Right cardiac atrium (tissue), 5 donors: ENCODE results near the gene MAPKAPK3. TPM values are rescaled to one million over a fixed set of nuclear protein-coding genes. Genes with fewer than 3 reads are reported as not detected.

Experiments
- ATAC-seq, 2 donors: fragments of 200-7000 bp; cut with Tn5 transposase; one replicate each; pipeline versions ENCODE4 v1.8.0 to v1.9.1; 2020; ENCODE audit warnings: moderate library complexity in 2 of 2, mild to moderate bottlenecking in 1 of 2
- DNase-seq, 3 donors: peaks; one replicate each; pipeline ENCODE4 v3.0.0-alpha.2; 2020
- H3K27ac ChIP-seq: one replicate; pipeline ENCODE4 v1.5.1; 2013; ENCODE audit warnings: mild to moderate bottlenecking, low read length, control low read depth, moderate library complexity
- H3K27me3 ChIP-seq: one replicate; pipeline ENCODE4 v1.6.1; 2013; ENCODE audit not compliant: control insufficient read depth, insufficient read depth
- H3K4me1 ChIP-seq: one replicate; pipeline ENCODE4 v1.6.1; 2013; ENCODE audit warnings: low read length; ENCODE audit not compliant: control insufficient read depth, insufficient read depth
- H3K4me3 ChIP-seq: one replicate; pipeline ENCODE4 v1.5.1; 2013; ENCODE audit warnings: low read length, control low read depth
- H3K9me3 ChIP-seq: one replicate; pipeline ENCODE4 v1.6.1; 2013; ENCODE audit warnings: low read length; ENCODE audit not compliant: control insufficient read depth
- WGBS: extraction: QIAGEN DNeasy Blood & Tissue Kit; methylation state at CpG from one replicate; pipeline ENCODE4 v1.1.7; 2013; 5-methylcytosine and 5-hydroxymethylcytosine counted together
- intact Hi-C, 4 donors: fragments of 100-400 bp; cut with DNase I; formaldehyde crosslinking; loops; one replicate each; pipeline versions ENCODE4 v1.11.0 to v1.14.0; 2022 to 2023
- polyA plus RNA-seq: library from polyadenylated mRNA; stranded (reverse); fragments of 200-250 nt; gene quantifications from one replicate; pipeline ENCODE4 v1.2.3, GENCODE V29; 2013
- total RNA-seq, 4 donors: library from RNA; stranded (reverse); fragmentation: NEBNext Ultra II Directional; extraction: Animal tissue kit (Norgen Biotek cat#: 25700); gene quantifications; one replicate each; pipeline ENCODE4 v1.2.1, GENCODE V29; 2021
- donor health status: healthy with polysubstance abuse.
- donor health status: DM: no; HTN: yes; CAD: no.
- donor health status: DM: no; HTN: no; CAD: no.
- donor health status: DM: no; HTN: yes; CAD: no; lungs with severe emphysema.
- donor health status: DM: yes; HTN: yes; CAD: no.

Gene MAPKAPK3
- total and polyA plus RNA-seq, 5 donors: 167 to 260 (median 224) TPM

DNA sequence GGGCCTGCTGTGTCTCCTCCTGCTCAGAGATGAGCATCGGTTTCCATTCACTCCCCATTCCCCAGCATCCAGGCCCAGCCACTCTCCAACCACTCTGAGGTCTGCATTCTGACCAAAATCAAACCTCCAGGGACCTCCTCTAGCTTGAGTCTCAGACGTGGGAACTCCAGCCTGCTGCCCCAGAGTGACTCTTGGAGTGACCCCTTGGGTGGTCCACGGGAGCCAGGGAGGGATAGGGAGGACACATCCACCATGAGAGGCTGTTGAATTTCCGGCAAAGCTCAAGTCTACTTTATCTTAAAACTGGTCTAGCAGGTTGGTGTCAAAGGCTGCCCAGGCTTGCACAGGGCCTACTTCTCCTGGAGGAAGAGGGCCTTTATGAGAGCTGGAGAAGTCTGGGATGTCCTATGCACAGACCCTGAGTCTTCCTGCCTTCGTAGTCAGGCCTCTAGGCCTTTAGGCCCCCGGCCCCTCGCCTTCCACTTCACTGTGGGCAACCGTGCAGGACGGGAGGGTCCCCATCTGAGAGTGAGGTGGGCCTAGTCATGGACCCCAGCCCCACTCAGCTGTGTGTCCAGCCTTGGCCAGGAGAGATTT is 14.3 kb upstream of the MAPKAPK3 start:
- no peak overlapping the region for H3K4me3 ChIP-seq
- WGBS: 74% methylated on average over 9 of the region's 9 CpGs
- DNase-seq: peak in 2 of 3 donors; percentile 13 to 57
- ATAC-seq: no peak
- intact Hi-C loops: no loop called here
- peak overlapping the region; percentile 99 for H3K27ac ChIP-seq
- H3K4me1 ChIP-seq: peaks cover 24% of the 10 kb centered on the region
- no peaks in the 10 kb centered on the region for H3K9me3 ChIP-seq
- no peaks in the 10 kb centered on the region for H3K27me3 ChIP-seq

DNA sequence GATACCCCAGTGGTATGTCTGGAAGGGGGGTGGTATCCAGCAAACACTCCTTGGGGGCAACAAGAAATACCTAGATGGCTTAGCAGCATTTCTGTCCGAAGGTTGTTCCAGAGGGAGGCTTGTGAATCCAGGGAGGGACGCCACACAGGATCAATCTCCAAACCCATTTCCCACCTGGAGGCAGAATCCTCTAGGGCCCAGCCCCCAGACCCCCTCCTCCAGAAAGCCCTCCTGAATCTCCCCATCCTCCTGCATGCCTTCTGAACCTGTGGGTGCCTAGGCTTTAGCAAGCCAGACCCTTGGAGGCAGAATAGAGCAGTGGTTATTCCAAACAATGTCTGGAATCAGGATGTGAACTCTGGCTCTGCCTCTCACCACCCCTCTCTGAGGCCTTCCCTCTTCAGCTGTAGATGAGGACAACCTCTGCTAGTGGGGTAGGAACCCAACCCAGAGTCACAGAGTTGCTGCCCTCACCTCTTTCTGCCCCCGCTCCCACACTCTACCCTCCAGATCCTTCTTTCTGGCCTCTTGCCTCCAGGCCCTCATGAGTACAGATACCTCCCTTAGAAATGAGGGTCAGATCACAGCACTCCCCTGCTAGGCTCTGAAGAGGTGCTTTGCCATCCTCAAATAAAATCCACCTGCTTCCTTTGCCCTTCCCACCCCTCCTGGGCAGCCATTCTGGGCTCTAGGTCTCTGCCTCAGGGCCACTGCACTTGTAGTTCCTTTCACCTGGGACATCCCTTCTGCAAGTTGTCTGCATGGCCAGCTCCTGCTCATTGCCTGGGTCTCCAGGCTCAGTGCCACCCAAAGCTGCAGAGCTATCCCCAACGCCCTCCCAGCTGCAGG is 13.5 kb upstream of the MAPKAPK3 start:
- no peak overlapping the region for H3K27ac ChIP-seq
- no peaks in the 10 kb centered on the region for H3K27me3 ChIP-seq
- DNase-seq (peak in 2 of 3 donors; percentile 12 to 18), ATAC-seq (no peak)
- intact Hi-C loops: no loop called here
- WGBS: 69% methylated on average over 4 of the region's 4 CpGs
- peaks cover 24% of the 10 kb centered on the region for H3K4me1 ChIP-seq
- H3K4me3 ChIP-seq: no peak overlapping the region
- H3K9me3 ChIP-seq: no peaks in the 10 kb centered on the region

DNA sequence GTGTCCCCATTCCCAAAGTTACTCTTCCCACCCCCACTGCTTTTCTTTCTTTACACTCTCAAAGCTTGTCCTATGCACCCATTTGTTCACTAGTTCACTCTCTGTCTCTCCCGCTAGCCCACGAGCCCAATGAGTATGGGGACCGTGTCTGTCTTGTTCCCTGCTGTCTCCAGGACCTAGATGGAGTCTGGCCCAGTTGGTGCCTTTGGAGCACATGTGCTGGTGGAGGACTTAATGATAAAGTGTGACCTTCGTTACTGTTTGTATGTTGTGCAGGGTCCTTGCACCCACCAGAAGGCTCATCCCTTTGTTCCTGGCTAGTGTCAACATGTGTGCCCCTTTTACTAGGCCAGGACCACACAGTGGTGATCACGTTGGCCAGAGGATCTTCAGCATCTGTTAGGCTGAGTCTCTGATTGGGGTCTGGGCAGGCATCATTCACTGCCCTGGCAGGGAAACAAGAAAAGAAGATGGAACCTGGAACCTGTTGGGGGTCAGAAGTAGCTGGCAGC is 12.8 kb upstream of the MAPKAPK3 start:
- Histone ChIP-seq H3K27ac (peak overlapping the region; percentile 31), H3K27me3 (no peaks in the 10 kb centered on the region), H3K4me1 (peaks cover 24% of the 10 kb centered on the region), H3K4me3 (no peak overlapping the region), H3K9me3 (no peaks in the 10 kb centered on the region)
- intact Hi-C loops: no loop called here
- WGBS: 70% methylated on average over 5 of the region's 5 CpGs
- DNase-seq: peak in 2 of 3 donors; percentile 4 to 39
- ATAC-seq: no peak

DNA sequence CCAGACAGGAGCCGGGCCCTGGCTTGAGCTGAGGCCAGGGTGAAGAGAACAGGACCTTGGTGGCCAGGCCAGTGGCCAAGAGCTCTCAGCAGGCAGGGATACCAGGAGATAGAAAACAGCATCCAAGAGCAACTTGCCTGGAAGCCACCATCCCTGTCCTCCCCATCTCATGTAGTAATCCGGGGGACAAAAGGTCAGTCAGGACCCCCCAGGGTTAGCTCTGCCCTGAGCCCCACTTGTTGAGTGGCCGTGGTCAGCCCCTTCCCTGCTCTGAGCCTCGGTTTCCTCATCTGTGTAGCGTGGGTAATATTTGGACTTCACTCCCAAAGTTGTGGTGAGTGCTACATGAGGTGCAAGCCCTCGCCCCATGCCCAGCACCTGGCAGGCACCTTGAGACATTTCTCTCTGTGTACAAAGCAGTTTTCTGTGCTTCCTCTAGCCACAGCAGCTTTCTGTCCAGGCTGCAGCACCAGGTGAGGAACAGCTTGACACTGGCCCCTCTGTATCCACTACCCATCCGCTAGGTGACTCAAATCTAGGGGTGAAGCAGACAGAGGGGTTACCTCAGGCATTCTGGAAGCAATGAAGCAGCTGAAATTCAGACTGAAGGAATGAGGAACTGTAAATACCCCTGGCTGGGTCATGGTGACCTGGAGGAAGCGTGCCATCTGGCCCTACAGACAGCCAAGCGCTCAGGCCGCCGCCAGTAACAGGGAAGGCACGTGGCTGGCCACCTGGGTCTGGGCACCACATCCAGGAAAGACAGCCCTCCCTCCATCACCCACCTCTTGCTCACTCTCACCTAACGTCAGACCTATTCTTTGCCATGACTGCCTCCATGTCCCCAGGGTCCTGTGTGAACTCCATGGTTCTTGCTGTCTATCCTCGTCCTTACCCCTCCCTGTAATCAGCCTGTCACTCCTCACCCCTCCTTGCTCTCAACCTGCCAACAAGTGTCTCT is 12.0 kb upstream of the MAPKAPK3 start:
- peak in 2 of 3 donors; percentile 78 to 86 for DNase-seq
- Histone ChIP-seq H3K27ac (peak overlapping the region; percentile 73), H3K4me3 (no peak overlapping the region), H3K4me1 (peaks cover 27% of the 10 kb centered on the region), H3K27me3 (no peaks in the 10 kb centered on the region), H3K9me3 (no peaks in the 10 kb centered on the region)
- ATAC-seq: no peak
- WGBS: 62% methylated on average over 14 of the region's 14 CpGs
- intact Hi-C loops: no loop called here

DNA sequence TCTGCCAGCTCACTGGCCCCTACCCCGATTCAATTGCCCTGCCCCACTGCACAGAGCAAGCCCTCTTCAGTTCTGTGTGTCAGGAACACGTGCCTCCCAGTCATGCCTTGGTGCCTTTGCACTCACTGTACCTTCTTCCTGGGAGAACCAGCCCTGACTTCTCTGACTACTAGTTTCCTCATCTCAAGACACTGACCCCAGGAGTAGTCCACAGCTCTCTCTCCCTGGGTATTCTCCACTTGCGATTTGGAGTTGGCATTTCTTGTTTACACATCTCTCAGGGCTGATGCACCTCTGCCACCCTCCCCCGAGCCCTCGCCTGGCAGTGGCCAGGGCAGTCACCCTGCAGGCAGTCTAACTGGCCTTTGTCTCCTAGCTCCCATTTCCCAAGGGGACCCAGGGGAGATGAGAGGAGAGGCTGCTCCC is 11.0 kb upstream of the MAPKAPK3 start:
- DNase-seq: peak in 2 of 3 donors; percentile 30 to 48
- whole genome bisulfite sequencing: 71% methylated on average over 5 of the region's 5 CpGs
- intact Hi-C loops: no loop called here
- no peak for ATAC-seq
- peaks cover 27% of the 10 kb centered on the region for H3K4me1 ChIP-seq
- H3K9me3 ChIP-seq: no peaks in the 10 kb centered on the region
- no peak overlapping the region for H3K4me3 ChIP-seq
- no peaks in the 10 kb centered on the region for H3K27me3 ChIP-seq
- peak overlapping the region; percentile 53 for H3K27ac ChIP-seq

DNA sequence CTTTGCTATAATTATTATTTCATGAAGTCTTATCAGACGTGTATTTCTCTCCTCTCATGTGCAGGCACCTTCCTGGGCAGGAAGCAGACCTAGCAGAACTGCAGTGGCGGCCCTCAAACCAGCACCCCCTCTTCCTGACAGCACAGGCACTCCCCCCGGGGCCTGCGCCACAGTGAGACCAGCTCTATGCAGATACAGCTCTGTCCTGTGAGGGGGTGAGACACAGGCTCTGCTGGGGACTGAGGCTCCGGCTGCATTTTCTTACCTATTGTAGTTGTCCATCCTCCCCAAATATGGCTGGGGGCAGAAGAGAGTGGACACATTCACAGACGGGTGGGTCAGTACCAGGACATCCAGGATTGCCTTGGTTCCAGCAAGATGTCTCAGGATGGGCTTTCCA is 10.4 kb upstream of the MAPKAPK3 start:
- Histone ChIP-seq H3K4me1 (peaks cover 23% of the 10 kb centered on the region), H3K9me3 (no peaks in the 10 kb centered on the region), H3K27me3 (no peaks in the 10 kb centered on the region), H3K27ac (peak overlapping the region; percentile 9), H3K4me3 (no peak overlapping the region)
- DNase-seq (peak in 2 of 3 donors; percentile 53 to 58), ATAC-seq (no peak)
- intact Hi-C loops: no loop called here
- WGBS: 55% methylated on average over 6 of the region's 6 CpGs

DNA sequence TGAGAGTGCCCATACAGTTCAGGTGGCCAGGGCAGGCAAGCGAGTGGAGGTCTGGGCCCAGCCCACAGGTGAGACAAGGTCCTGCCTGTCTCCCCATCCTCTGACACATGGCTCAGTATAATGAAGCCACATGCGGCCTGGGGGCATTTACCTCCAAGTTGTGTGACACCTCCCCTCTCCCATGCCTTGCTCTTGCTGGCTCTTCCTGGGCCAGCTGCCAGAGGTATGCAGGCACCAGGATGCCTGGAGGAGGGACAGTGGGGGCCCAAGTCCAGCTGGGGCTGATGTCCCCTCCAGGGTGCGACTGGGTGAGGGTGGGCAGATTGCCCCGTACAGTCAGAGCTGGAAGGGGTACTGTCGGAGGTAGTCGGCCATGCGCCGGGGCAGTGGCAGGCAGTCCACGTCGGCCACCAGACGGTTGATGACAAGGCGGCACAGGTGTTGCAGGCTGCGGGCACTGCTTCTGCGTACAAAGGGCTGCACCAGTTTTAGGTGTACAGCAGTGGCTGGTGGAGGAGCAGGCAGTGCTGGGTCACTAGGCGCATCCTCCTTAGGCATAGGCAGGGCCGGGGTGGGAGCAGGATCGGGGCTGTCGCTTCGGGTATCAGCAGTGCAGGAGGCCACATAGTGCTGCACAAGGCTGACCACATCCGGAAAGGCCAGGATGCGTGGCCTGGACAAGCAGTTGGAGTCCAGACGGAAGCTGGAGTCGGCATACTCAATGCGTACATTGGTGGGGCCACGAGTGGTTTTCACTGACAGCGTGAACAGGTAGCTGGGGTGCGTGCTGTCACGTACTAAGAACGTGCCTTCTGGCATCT is 9.5 kb upstream of the MAPKAPK3 start:
- intact Hi-C loops: no loop called here
- H3K27ac ChIP-seq: no peak overlapping the region
- no peaks in the 10 kb centered on the region for H3K27me3 ChIP-seq
- peak in 2 of 3 donors; percentile 53 to 66 for DNase-seq
- H3K9me3 ChIP-seq: no peaks in the 10 kb centered on the region
- 78% methylated on average over 29 of the region's 29 CpGs for WGBS
- peaks cover 16% of the 10 kb centered on the region for H3K4me1 ChIP-seq
- no peak overlapping the region for H3K4me3 ChIP-seq
- no peak for ATAC-seq

DNA sequence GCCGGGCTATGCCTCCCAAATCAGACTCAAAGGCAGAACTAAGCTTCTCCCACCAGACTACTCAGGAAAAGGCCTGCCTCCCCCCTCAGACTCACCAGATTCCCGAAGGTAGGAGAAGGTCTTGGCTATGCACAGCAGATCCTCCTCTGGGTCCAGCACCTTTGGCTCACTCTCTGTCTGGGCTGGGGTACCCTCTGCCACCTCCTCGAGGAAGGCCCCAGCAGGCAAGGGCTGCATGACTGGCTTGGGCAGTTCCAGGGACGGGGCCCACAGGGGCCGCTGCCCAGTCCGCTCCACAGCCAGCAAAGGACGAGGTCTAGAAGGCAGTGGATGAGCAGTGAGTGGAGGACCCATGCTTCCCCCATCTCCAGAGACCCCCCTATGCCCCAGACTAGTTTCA is 8.7 kb upstream of the MAPKAPK3 start:
- intact Hi-C loops: no loop called here
- no peak for ATAC-seq
- WGBS: 80% methylated on average over 7 of the region's 7 CpGs
- Histone ChIP-seq H3K27me3 (no peaks in the 10 kb centered on the region), H3K4me1 (peaks cover 14% of the 10 kb centered on the region), H3K9me3 (no peaks in the 10 kb centered on the region), H3K4me3 (no peak overlapping the region), H3K27ac (peak overlapping the region; percentile 13)
- peak in 2 of 3 donors; percentile 36 to 48 for DNase-seq

DNA sequence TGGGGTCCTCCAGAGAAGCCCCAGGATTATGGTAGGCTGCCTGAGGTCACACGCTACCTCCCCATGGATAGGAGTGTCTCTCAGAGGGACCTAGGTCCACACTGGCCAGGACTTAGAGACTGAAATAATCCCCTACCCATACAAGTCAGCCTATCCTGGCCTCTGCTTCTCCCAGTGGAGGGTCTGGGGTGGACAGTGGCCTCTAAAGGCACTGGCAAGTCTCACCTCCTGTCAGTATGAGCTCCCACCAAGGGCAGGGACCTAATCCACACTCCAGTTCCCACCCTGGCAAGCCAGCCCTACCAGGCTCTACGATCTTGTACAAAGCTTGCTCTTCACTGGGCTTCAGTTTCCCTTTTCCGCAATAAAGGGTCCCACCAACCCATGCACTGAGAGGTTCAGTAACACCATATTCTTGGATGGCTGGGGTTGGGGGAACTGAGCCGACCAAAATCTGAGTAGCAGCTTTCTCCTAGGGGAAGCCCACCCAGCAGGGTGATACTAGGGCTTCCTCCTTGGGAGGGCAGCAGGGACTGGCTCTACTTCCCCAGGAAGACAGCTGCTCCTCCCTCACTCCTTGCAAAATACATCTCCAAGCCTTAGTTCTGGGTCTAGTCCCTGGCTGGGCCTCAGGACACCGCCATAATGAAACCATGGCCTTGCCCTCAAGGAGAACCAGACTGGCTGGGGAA is 7.7 kb upstream of the MAPKAPK3 start:
- intact Hi-C loops: no loop called here
- DNase-seq (peak in 2 of 3 donors; percentile 16 to 18), ATAC-seq (no peak)
- WGBS: 80% methylated on average over 5 of the region's 5 CpGs
- no peaks in the 10 kb centered on the region for H3K27me3 ChIP-seq
- peak overlapping the region; percentile 0 for H3K27ac ChIP-seq
- peak overlapping the region; percentile 1 for H3K4me3 ChIP-seq
- peaks cover 14% of the 10 kb centered on the region for H3K4me1 ChIP-seq
- no peaks in the 10 kb centered on the region for H3K9me3 ChIP-seq
